Astrocyte (in vitro differentiated cells and primary cell): Measurements from ENCODE around the gene USP35.

Experiments
- EZH2 ChIP-seq: IDR thresholded peaks from 2 replicates; pipeline ENCODE4 v1.6.1; 2012; ENCODE audit warnings: mild to moderate bottlenecking, low read length, inconsistent platforms; ENCODE audit not compliant: insufficient read depth
- TF ChIP-seq, protein P1 (sequence below): IDR thresholded peaks from 2 replicates; pipeline ENCODE4 v1.5.1; 2011; ENCODE audit warnings: low read depth, mild to moderate bottlenecking, inconsistent platforms, low read length, moderate library complexity; ENCODE audit not compliant: insufficient read depth

DNA sequence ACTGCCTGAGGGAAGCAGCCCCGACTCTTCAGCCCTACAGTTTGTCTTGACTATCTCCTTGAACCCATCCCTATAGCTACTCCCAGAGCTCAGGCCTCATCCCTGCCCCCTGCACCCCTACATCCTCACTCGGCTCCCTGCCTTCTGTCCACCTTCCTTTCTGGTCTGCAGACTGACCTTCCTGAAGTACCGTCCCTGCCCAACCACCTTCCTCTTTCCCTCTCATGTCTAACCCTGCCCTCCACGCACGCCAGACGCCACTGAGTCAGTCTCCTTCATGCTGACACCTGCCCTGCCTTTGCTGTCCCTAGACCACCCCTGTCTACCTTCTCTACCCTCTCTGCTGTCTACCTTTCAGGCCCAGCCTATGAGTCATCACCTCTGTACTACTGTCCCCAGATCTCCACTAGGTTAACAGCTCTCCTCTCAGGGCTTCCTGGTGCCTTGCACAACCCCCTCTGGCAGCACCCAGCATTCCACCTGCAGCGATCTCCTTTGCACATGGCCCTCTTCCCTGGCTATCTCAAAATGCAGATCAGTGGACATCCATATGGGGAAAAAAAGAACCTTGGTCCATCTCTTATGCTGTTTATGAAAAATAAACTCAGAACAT is 9.2 kb upstream of the USP35 start:
- TF ChIP-seq, protein P1, sequence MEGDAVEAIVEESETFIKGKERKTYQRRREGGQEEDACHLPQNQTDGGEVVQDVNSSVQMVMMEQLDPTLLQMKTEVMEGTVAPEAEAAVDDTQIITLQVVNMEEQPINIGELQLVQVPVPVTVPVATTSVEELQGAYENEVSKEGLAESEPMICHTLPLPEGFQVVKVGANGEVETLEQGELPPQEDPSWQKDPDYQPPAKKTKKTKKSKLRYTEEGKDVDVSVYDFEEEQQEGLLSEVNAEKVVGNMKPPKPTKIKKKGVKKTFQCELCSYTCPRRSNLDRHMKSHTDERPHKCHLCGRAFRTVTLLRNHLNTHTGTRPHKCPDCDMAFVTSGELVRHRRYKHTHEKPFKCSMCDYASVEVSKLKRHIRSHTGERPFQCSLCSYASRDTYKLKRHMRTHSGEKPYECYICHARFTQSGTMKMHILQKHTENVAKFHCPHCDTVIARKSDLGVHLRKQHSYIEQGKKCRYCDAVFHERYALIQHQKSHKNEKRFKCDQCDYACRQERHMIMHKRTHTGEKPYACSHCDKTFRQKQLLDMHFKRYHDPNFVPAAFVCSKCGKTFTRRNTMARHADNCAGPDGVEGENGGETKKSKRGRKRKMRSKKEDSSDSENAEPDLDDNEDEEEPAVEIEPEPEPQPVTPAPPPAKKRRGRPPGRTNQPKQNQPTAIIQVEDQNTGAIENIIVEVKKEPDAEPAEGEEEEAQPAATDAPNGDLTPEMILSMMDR: no peak
- TF ChIP-seq EZH2: no peak
